H9 (cell line): ENCODE data around the gene MBTPS2. TPM values are rescaled to one million over a fixed set of nuclear protein-coding genes. Genes with fewer than 3 reads are reported as not detected.

Source experiments
- DNase-seq: peaks from one replicate; pipeline ENCODE4 v3.0.0-alpha.2; 2017
- H2AFZ ChIP-seq: one replicate; pipeline ENCODE4 v1.6.1; 2013; ENCODE audit warnings: mild to moderate bottlenecking, low read length, control low read depth, moderate library complexity
- H2AK5ac ChIP-seq: 2 replicates; pipeline ENCODE4 v1.6.1; 2013; ENCODE audit warnings: low read length, control low read depth, mixed read lengths; ENCODE audit not compliant: insufficient read length
- H2BK120ac ChIP-seq: one replicate; pipeline ENCODE4 v1.6.1; 2013; ENCODE audit warnings: low read depth, mild to moderate bottlenecking, low read length, control low read depth, inconsistent platforms; ENCODE audit not compliant: poor library complexity, severe bottlenecking
- H2BK12ac ChIP-seq: 2 replicates; pipeline ENCODE4 v1.6.1; 2013; ENCODE audit warnings: low read length, control low read depth, mixed read lengths, low read depth; ENCODE audit not compliant: insufficient read length
- H2BK15ac ChIP-seq: 2 replicates; pipeline ENCODE4 v1.6.1; 2013; ENCODE audit warnings: low read depth, low read length, control low read depth
- H2BK20ac ChIP-seq: one replicate; pipeline ENCODE4 v1.6.1; 2013; ENCODE audit warnings: low read depth, mild to moderate bottlenecking, low read length, control low read depth, inconsistent platforms; ENCODE audit not compliant: poor library complexity, severe bottlenecking
- H2BK5ac ChIP-seq: 2 replicates; pipeline ENCODE4 v1.6.1; 2013; ENCODE audit warnings: low read length, control low read depth, mixed read lengths; ENCODE audit not compliant: insufficient read length
- H3K14ac ChIP-seq: 2 replicates; pipeline ENCODE4 v1.6.1; 2013; ENCODE audit warnings: low read length, control low read depth; ENCODE audit not compliant: insufficient read depth
- H3K18ac ChIP-seq: 2 replicates; pipeline ENCODE4 v1.6.1; 2013; ENCODE audit warnings: low read depth, mild to moderate bottlenecking, mixed read lengths, low read length, control low read depth; ENCODE audit not compliant: insufficient read length
- H3K23ac ChIP-seq: 2 replicates; pipeline ENCODE4 v1.6.1; 2013; ENCODE audit warnings: low read length, control low read depth, mixed read lengths, low read depth; ENCODE audit not compliant: insufficient read length
- H3K23me2 ChIP-seq: 2 replicates; pipeline ENCODE4 v1.6.1; 2013; ENCODE audit warnings: low read depth, mild to moderate bottlenecking, mixed read lengths, low read length, control low read depth; ENCODE audit not compliant: insufficient read length, poor library complexity, severe bottlenecking
- H3K27ac ChIP-seq: 2 replicates; pipeline ENCODE4 v1.5.1; 2013; ENCODE audit warnings: low read length, control low read depth, mixed read lengths, low read depth; ENCODE audit not compliant: insufficient read length
- H3K27me3 ChIP-seq: 2 replicates; pipeline ENCODE4 v1.6.1; 2013; ENCODE audit warnings: low read length, control low read depth, inconsistent platforms; ENCODE audit not compliant: insufficient read depth
- H3K4ac ChIP-seq: 2 replicates; pipeline ENCODE4 v1.6.1; 2013; ENCODE audit warnings: low read depth, mild to moderate bottlenecking, control low read depth, inconsistent platforms, low read length, moderate library complexity
- H3K4me1 ChIP-seq: 2 replicates; pipeline ENCODE4 v1.6.1; 2013; ENCODE audit warnings: low read length, control low read depth, inconsistent platforms; ENCODE audit not compliant: insufficient read depth
- H3K4me2 ChIP-seq: 2 replicates; pipeline ENCODE4 v1.6.1; 2013; ENCODE audit warnings: low read length, control low read depth, mixed read lengths; ENCODE audit not compliant: insufficient read length, insufficient read depth
- H3K56ac ChIP-seq: 2 replicates; pipeline ENCODE4 v1.6.1; 2013; ENCODE audit warnings: low read depth, mild to moderate bottlenecking, mixed read lengths, low read length, control low read depth; ENCODE audit not compliant: insufficient read length
- H3K79me1 ChIP-seq: 2 replicates; pipeline ENCODE4 v1.6.1; 2013; ENCODE audit warnings: low read depth, mild to moderate bottlenecking, moderate library complexity, low read length, control low read depth, inconsistent platforms; ENCODE audit not compliant: insufficient read depth, poor library complexity, severe bottlenecking
- H3K79me2 ChIP-seq: 2 replicates; pipeline ENCODE4 v1.6.1; 2013; ENCODE audit warnings: low read length, control low read depth, inconsistent platforms; ENCODE audit not compliant: insufficient read depth
- H3K9ac ChIP-seq: 2 replicates; pipeline ENCODE4 v1.6.1; 2013; ENCODE audit warnings: low read length, control low read depth, mixed read lengths; ENCODE audit not compliant: insufficient read length; ENCODE audit errors: extremely low read depth
- H3K9me3 ChIP-seq: one replicate; pipeline ENCODE4 v1.6.1; 2013; ENCODE audit warnings: low read depth, low read length, inconsistent platforms; ENCODE audit not compliant: control insufficient read depth
- H3T11ph ChIP-seq: one replicate; pipeline ENCODE4 v1.6.1; 2013; ENCODE audit warnings: mild to moderate bottlenecking, low read length, control low read depth, inconsistent platforms
- H4K20me1 ChIP-seq: one replicate; pipeline ENCODE4 v1.6.1; 2013; ENCODE audit not compliant: control insufficient read depth, insufficient read length, insufficient read depth
- H4K5ac ChIP-seq: 2 replicates; pipeline ENCODE4 v1.6.1; 2013; ENCODE audit warnings: low read depth, mild to moderate bottlenecking, mixed read lengths, low read length, control low read depth; ENCODE audit not compliant: insufficient read length
- H4K8ac ChIP-seq: replicated peaks from 2 replicates; pipeline ENCODE4 v1.6.1; 2013; ENCODE audit warnings: low read length, control low read depth, mixed read lengths, low read depth; ENCODE audit not compliant: insufficient read length
- H4K91ac ChIP-seq: 2 replicates; pipeline ENCODE4 v1.6.1; 2013; ENCODE audit warnings: low read depth, mild to moderate bottlenecking, moderate library complexity, mixed read lengths, low read length, control low read depth; ENCODE audit not compliant: insufficient read length
- H3K27ac Mint-ChIP-seq, 3 experiments: 2 replicates in 2 of 3; 3 replicates in 1 of 3; pipeline ENCODE4 v1.8.0; 2020 to 2021; ENCODE audit warnings: mixed read lengths in 3 of 3, mild to moderate bottlenecking in 1 of 3, moderate library complexity in 1 of 3
- H3K27me3 Mint-ChIP-seq: 2 replicates; pipeline ENCODE4 v1.8.0; 2021; ENCODE audit warnings: low read depth, mild to moderate bottlenecking, moderate library complexity, mixed read lengths
- H3K36me3 Mint-ChIP-seq, 3 experiments: 2 replicates in 2 of 3; 3 replicates in 1 of 3; pipeline ENCODE4 v1.8.0; 2020 to 2021; ENCODE audit warnings: low read depth in 3 of 3, mixed read lengths in 3 of 3; ENCODE audit not compliant: insufficient read depth in 1 of 3
- H3K4me1 Mint-ChIP-seq, 2 experiments: 2 replicates each; pipeline ENCODE4 v1.8.0; 2020; ENCODE audit warnings: mixed read lengths in 2 of 2
- H3K4me3 Mint-ChIP-seq, 2 experiments: 2 replicates in 1 of 2; 3 replicates in 1 of 2; pipeline ENCODE4 v1.8.0; 2020 to 2021; ENCODE audit warnings: mild to moderate bottlenecking in 2 of 2, mixed read lengths in 2 of 2, moderate library complexity in 1 of 2
- H3K9me3 Mint-ChIP-seq, 2 experiments: 2 replicates in 1 of 2; 3 replicates in 1 of 2; pipeline ENCODE4 v1.8.0; 2020; ENCODE audit warnings: mild to moderate bottlenecking in 2 of 2, mixed read lengths in 2 of 2, moderate library complexity in 1 of 2
- total RNA-seq: library from RNA; stranded (reverse); gene quantifications from 2 replicates; pipeline ENCODE4 v1.2.1, GENCODE V29; 2021
- TF ChIP-seq, protein P1 (sequence below): fragments of 200-600 bp; sonication (generic); conservative IDR thresholded peaks from 3 replicates; pipeline ENCODE4 v1.8.0; 2021; ENCODE audit warnings: antibody characterized with exemption, mild to moderate bottlenecking

MBTPS2 gene
- total RNA-seq, 1 experiment from 2014 or later = 6.8 TPM

DNA sequence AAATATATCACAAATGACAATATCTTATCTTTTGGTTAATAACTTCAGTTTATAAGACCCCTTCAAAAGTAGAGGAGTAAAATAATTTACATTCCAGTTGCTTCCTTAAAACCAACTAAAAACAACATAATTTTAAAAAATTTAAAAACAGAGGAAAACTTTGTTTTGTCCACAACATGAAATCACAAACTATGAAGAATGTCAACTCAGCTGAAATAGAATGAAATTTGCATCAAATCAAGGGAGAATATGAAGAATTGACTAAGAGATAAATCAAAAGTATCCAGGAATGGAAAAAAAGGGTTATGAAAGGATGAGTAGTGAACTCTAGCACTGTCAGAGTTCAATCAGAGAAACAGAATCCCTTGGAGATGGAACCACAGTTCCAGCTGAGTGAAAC, 14.2 kb downstream of the MBTPS2 start:
- H3K4ac ChIP-seq = no peak overlapping the region
- H4K91ac ChIP-seq = no peak overlapping the region
- no peak overlapping the region for H2BK15ac ChIP-seq
- H4K20me1 ChIP-seq = no peaks in the 10 kb centered on the region
- Mint-ChIP-seq H3K9me3 (peaks cover 0 to 14% of the 10 kb centered on the region in 2 experiments; a peak in 4 of 5 replicates), H3K27ac (no peak overlapping the region), H3K4me3 (no peak overlapping the region), H3K36me3 (peaks cover 8 to 33% (median 9%) of the 10 kb centered on the region in 3 experiments; a peak in 6 of 7 replicates), H3K27me3 (no peaks in the 10 kb centered on the region), H3K4me1 (no peaks in the 10 kb centered on the region)
- TF ChIP-seq, protein P1, sequence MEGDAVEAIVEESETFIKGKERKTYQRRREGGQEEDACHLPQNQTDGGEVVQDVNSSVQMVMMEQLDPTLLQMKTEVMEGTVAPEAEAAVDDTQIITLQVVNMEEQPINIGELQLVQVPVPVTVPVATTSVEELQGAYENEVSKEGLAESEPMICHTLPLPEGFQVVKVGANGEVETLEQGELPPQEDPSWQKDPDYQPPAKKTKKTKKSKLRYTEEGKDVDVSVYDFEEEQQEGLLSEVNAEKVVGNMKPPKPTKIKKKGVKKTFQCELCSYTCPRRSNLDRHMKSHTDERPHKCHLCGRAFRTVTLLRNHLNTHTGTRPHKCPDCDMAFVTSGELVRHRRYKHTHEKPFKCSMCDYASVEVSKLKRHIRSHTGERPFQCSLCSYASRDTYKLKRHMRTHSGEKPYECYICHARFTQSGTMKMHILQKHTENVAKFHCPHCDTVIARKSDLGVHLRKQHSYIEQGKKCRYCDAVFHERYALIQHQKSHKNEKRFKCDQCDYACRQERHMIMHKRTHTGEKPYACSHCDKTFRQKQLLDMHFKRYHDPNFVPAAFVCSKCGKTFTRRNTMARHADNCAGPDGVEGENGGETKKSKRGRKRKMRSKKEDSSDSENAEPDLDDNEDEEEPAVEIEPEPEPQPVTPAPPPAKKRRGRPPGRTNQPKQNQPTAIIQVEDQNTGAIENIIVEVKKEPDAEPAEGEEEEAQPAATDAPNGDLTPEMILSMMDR = no peak
- H2AK5ac ChIP-seq = no peak overlapping the region
- no peak overlapping the region for H2BK20ac ChIP-seq
- H2BK5ac ChIP-seq = no peak overlapping the region
- H3T11ph ChIP-seq = no peak overlapping the region
- no peak overlapping the region for H3K4me2 ChIP-seq
- H3K14ac ChIP-seq = no peak overlapping the region
- no peak for DNase-seq
- H3K23ac ChIP-seq = no peak overlapping the region
- no peaks in the 10 kb centered on the region for H3K23me2 ChIP-seq
- no peak overlapping the region for H3K56ac ChIP-seq
- H2AFZ ChIP-seq = no peak overlapping the region
- H2BK12ac ChIP-seq = no peak overlapping the region
- no peaks in the 10 kb centered on the region for H3K79me1 ChIP-seq
- no peak overlapping the region for H3K27ac ChIP-seq
- H2BK120ac ChIP-seq = no peak overlapping the region
- H3K4me1 ChIP-seq = no peaks in the 10 kb centered on the region
- H3K9me3 ChIP-seq = no peaks in the 10 kb centered on the region
- H3K18ac ChIP-seq = no peak overlapping the region
- no peak overlapping the region for H4K8ac ChIP-seq
- H3K27me3 ChIP-seq = no peaks in the 10 kb centered on the region
- H3K79me2 ChIP-seq = no peaks in the 10 kb centered on the region
- no peak overlapping the region for H3K9ac ChIP-seq
- H4K5ac ChIP-seq = no peak overlapping the region
